Measurements from ENCODE around the gene ZDHHC4.

- TF ChIP-seq, protein P1, sequence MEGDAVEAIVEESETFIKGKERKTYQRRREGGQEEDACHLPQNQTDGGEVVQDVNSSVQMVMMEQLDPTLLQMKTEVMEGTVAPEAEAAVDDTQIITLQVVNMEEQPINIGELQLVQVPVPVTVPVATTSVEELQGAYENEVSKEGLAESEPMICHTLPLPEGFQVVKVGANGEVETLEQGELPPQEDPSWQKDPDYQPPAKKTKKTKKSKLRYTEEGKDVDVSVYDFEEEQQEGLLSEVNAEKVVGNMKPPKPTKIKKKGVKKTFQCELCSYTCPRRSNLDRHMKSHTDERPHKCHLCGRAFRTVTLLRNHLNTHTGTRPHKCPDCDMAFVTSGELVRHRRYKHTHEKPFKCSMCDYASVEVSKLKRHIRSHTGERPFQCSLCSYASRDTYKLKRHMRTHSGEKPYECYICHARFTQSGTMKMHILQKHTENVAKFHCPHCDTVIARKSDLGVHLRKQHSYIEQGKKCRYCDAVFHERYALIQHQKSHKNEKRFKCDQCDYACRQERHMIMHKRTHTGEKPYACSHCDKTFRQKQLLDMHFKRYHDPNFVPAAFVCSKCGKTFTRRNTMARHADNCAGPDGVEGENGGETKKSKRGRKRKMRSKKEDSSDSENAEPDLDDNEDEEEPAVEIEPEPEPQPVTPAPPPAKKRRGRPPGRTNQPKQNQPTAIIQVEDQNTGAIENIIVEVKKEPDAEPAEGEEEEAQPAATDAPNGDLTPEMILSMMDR (IDR thresholded peaks at IDR 0.05; ENCODE audit: low read length): no peak
- TF ChIP-seq EZH2 (optimal IDR thresholded peaks at IDR 0.05; ENCODE audit: low read depth, low read length) (no peak), EZH2phosphoT487 (IDR thresholded peaks at IDR 0.05; ENCODE audit: low read length) (no peak)
Measured at GRCh38 chr7:6529643-6530042, 47.6 kb upstream of the ZDHHC4 start.
